Measurements from ENCODE around the gene KRT5.

GRCh38 chr12:52486166-52487105 is 33.8 kb downstream of the KRT5 start:
- TF ChIP-seq CTCF (IDR thresholded peaks at IDR 0.05; ENCODE audit: low read depth, low read length, missing input control) (no peak), GABPA (IDR thresholded peaks at IDR 0.05 in 1 of 2, conservative IDR thresholded peaks at IDR 0.05 in 1 of 2) (no peak)

All from liver (tissue), 3 donors.